Measurements from ENCODE around the gene ADSS1. TPM values are rescaled to one million over a fixed set of nuclear protein-coding genes. Genes with fewer than 3 reads are reported as not detected.

Gene ADSS1
- total RNA-seq, 1 donor from 2014 or later, result 0.66 TPM

DNA sequence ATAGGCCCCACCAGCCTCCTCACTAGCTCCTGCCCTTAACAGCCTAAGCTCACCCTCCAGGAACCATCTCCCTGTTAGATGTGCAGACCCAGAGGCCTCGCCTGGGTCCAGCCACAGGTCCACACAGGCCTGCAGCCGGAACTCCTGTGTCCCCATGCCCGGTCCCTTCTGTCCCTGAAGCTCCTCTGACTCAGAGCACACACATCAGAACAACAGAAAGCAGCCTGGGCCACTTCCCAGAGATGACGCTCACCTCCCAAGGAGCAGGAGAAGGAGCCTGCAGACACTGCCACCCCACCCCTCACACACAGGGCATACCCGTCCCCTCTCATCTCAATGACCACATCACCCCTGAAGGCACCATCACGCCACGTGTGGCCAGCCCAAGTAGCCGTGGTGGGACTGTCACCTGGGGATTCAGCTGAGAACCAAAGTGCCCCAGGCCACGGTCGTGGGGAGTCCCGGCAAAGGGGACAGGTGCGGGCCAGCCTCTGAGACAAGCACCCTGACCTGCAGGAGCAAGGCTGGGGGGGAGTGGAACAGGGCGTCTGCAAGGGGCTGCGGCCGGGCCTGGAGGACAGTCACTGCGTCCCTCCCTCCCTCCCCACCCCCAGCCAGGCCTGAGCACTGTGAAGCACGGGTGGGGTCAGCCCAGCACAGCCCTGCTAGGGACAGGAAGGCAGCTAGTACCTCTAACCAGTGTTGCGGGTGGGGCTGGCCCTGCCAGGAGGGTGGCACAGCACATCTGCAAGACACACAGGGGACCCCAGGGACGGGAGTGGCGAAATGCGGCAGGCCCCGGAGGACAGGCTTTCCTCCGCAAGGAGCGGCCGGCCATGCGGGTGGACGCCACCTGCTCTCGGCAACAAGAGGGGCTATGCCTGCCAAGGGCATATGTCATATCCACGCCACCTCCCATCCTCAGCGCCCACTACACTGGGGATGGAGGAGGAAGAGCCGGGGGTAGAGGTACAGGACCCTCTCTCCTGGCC lies 66.0 kb downstream of the ADSS1 start:
- intact Hi-C loops (cut with micrococcal nuclease), result no loop called here

DNA sequence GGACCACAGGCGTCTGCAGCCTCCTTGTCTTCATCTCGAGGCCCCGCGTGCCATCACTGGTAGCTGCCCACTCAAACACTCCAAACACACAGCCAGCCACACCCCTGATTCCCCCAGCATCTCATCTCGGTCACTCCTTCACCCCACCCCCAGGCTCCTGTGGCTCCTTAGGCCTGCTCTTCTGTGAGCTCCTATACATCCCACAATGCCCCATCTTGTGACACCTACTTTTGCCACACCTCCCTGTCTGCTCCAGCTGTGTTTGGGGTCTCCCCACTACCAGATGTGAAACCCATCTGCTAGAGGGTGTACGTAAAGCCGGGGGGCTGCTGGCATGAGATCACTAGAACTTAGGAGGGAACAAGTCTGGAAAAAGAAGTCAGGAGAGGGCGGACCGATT lies 67.4 kb downstream of the ADSS1 start:
- intact Hi-C loops (cut with micrococcal nuclease), result no loop called here

DNA sequence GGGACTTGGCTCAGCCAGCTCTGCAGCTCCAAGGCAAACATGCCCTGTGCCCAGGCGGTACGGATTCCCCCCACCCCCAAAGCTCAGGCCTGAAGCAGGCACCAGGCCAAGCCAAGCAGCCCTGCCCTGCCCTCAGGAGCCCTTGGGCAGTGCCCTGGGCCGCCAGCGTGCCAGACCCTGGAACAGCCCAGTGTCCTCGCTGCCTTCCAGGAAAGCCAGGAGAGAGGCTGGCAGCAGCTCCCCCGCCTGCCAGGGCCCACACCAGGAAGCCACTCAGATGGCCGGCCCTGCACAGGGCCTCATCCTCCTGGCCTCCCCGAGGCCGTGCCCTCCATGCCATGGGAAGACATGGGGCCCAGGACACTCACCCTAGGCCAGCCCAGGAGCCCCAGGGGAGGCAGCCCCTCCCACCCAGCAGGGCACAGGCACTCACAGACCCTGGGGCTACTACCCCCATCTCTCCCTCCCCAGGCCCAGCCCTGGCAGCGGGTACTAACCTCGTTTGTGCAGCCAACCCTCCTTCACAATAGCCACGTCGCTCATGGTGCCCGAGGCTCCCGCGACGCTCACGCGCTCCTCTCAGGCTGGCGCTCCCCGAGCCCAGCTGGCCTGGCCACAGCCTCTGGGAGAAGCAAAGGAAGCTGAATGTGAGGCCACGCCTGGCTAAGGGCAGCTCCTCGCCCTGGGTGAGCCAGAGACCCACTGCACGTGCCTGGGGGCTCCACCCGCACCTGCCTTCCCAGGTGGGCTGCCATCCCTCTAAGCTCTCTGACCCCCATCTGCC lies 68.3 kb downstream of the ADSS1 start:
- intact Hi-C loops (cut with micrococcal nuclease), result no loop called here

DNA sequence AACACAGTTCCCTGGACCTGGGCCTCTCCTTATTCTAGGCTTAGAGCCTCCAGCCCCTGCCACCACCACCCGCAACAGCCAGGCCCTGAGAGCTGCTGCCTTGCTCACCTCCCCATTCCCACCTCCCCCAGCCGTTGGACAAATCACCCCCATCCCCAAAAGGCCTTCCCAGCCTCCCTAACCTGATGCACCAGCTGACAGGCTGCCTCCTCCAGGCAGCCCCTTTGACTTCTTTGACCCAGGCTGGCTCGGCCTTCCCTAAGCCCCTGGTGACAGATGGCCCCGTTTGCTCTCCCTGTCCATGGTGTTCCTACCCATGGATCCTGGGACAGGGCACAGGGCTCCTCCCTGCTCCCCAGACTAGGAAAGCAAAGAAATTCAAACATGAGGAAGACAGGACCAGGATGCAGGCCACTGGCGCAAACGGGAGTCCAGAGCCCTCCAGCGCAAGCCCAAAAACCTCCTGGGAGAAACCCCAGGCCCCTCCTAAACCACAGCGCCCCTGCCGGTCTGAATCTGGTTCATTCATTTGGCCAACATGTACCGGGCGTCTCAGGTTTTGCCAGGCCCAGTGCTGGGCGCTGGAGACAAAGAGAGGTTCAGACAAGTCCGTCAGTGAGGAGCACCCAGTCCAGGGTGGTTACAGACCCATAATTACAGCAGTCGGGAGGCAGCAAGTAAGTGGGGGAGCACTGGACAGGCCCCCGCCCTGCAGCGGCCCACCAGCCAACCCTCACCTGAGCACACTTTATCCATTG lies 69.1 kb downstream of the ADSS1 start:
- intact Hi-C loops (cut with micrococcal nuclease), result no loop called here

DNA sequence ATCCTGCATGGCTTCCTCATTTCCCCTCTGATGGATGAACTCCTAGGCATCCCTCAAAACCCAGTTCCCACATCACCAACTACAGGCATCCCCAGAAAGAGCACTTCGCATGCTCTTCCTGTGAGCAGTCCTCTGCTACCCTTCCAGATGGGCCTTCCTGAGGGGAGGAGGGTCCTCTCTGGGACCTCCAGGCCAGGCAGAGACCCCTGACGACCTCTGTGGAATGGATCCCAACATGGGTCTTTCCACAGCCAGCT lies 69.6 kb downstream of the ADSS1 start:
- intact Hi-C loops (cut with micrococcal nuclease), result no loop called here

DNA sequence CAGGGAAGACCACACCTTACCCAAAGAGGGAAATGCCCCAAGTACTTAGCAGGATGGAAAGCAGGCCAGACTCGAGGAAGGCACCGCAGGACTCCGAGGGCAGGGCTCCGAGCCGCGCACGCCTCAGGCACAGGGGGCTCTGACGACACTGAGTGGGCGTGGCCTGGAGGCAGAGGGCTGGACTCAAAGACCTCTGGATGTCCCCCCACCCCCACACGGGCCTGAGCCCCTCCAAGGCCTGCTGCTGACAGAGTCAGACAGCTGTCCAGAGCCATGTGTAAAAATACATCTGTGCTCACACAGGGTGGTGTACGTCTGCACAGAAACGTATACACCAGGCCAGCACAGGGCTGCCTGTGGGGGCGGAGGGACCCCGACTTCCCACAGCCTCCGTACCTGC lies 70.1 kb downstream of the ADSS1 start:
- intact Hi-C loops (cut with micrococcal nuclease), result loop anchor here (2.0 kb wide), 1 partner anchor 71 kb away; the partner anchor contains the start of gene CEP170B

DNA sequence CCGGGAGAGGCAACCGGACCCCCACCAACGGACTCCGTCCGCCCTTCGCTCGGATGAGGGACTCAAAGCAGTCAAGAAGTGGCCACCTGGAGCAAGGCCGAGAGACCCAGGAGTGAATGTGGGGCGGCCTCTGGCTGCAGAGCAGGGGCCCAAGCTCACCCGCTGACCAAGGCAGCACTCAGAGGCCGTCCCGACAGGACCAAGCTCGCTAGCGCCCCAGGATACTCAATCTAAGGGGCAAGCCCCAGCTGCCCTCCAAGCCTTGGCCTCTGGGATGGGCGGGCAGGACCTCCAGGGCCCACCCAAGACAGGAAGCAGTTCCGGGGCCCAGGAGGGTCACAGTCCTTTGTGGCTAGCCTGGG lies 70.6 kb downstream of the ADSS1 start:
- intact Hi-C loops (cut with micrococcal nuclease), result loop anchor here (2.0 kb wide), 1 partner anchor 70 kb away; the partner anchor contains the start of gene CEP170B

DNA sequence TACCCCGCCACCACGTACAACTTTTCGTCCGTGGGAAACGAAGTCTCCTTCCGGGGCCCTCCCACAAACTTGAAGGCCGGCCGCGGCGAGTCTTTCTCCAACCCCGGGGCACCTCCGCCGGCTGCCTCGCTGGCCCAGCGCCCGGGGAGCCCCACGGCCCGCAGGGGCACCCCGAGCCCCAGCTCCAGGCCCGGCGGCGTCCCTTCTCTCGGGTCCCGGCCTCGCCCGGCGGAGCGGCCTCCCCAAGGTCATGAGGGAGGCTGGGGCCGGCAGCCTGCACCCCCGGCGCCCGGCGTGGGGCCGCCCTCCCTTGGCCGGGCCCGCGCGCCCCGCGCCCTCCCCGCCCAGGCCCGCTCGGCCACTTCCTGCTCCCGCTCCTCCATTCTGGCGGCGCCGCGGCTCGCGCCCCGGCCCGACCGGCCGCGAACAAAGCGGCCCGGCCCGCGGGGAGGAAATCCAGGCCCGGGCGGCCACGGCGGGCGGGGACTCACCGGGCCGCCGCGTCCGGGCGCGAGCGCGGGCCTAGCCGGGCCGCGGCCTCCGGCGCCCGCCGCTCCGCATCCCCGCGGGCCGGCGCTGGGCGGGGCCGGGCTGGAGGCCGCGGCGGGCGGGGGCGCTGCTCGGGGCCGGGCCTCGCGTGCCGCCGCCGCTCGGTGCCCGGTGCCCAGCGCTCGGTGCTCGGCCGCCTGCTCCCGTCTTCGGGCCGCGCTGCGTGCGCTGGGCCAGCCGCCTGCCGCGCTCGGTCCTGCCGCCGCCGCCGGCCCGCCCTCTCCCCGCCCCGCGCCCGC lies 71.2 kb downstream of the ADSS1 start, which contains the start of gene AKT1:
AKT1 (minus strand) TSS at position 756 of the 788 bp plus-strand sequence. CDS start 3,105 bp downstream, outside the sequence.
- intact Hi-C loops (cut with micrococcal nuclease), result loop anchor here (1.0 to 2.0 kb wide), 2 partner anchors 43 to 70 kb away; partner anchors contain the start of gene CEP170B

DNA sequence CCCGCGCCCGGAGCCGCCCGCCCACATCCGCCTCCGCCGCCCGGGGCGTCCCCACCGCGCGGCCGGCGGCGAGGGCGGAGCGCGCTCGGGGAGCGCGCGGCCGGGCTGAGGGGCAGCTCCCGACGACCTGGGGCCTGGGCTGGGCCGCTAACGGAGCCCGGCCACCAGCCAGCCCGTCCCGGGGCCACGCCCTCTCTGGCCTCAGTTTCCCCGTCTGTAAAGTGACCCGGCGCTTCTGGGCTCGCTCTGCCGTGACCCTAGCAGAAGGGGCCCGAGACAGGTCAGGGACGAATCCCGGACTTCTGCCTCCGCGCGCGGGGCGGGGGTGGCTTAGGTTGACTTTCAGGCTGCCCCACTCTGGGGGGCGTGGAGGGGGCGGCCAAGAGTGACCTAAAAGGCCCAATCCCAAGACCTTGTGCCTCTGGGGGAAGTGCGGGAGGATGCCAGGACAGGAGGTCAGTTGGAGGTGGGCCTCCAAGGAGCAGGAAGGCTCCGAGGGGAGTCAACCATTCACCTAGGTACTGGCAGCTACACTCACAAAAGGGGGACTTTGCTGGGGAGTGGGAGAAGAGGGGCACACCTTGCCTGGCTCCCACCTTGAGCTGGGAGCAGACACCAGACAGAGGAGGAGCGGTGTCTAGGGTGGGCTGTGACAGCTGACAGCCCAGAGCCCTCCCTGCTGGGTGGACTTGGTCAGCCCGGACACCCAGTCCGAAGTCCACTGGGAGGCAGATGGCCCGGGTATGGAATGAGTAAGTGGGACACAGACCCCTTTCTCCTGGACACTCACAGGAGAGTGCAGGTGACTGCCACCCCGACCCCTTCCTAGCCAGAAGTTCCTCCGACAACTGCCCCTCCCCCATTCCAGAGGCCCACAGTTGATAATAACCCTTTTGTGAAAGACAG lies 72.0 kb downstream of the ADSS1 start:
- intact Hi-C loops (cut with micrococcal nuclease), result loop anchor here (1.0 to 2.0 kb wide), 2 partner anchors 44 to 69 kb away; partner anchors contain the start of gene CEP170B

DNA sequence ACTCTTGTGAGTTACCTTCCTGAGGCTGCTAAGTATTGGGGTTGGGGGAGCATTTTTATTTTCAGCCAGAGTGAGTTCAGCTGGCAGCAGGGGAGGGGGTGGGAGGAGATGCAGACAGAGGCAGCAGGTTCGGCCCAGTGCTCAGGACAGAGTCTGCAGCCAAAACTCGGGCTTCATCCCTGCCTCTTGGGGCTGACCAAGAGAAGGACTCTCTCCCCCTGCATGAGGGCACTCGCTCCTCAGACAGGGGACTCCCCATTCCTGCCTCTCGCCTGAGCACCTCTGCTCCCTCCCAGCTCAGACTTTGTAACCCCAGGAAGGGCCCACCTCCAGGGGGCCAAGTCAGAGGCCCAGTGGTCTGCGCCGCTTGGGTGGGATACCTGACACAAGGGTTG lies 72.7 kb downstream of the ADSS1 start:
- intact Hi-C loops (cut with micrococcal nuclease), result no loop called here

Other genes starting within 250 kb of the ADSS1 start
- not detected in 2 replicates for gene C14orf180, start 144.5 kb upstream of the ADSS1 start, total RNA-seq
- 0.15 and 0.25 TPM in 2 replicates for gene TMEM179, start 119.5 kb upstream of the ADSS1 start, total RNA-seq
- gene INF2, start 34.6 kb upstream of the ADSS1 start, total RNA-seq, result 132 and 136 TPM in 2 replicates
- 90.2 and 93.1 TPM in 2 replicates for gene SIVA1, start 28.9 kb downstream of the ADSS1 start, total RNA-seq
- gene AKT1, start 71.5 kb downstream of the ADSS1 start, total RNA-seq, result 133 and 140 TPM in 2 replicates
- 5.7 and 6.7 TPM in 2 replicates for gene ZBTB42, start 76.9 kb downstream of the ADSS1 start, total RNA-seq
- 3.9 and 5.0 TPM in 2 replicates for gene CEP170B, start 141.0 kb downstream of the ADSS1 start, total RNA-seq
- 0.10 and 0.20 TPM in 2 replicates for gene PLD4, start 200.7 kb downstream of the ADSS1 start, total RNA-seq